Skin epidermis (tissue), 12 donors: ENCODE results near the gene HCFC1.
A peak's percentile ranks its signal among the peaks of the same experiment; 100 is the strongest.

Experiments
- H3K27ac ChIP-seq, 21 experiments: fragments of 200-600 bp; sonication (generic) in 11 of 21; one replicate each; pipeline ENCODE4 v1.5.0; 2020; ENCODE audit warnings: mild to moderate bottlenecking in 3 of 21, inconsistent platforms in 2 of 21, moderate library complexity in 2 of 21
- H3K4me3 ChIP-seq, 7 experiments: fragments of 200-600 bp; sonication (generic) in 2 of 7; one replicate each; pipeline ENCODE4 v1.5.0; 2020; ENCODE audit warnings: inconsistent platforms in 2 of 7, mild to moderate bottlenecking in 2 of 7, moderate library complexity in 1 of 7

HCFC1 gene

GRCh38 chrX:153948002-153948466, 23.6 kb downstream of the HCFC1 start:
- Histone ChIP-seq H3K4me3 (no peak overlapping the region), H3K27ac (peak overlapping the region in 2 of 21 experiments; percentile 8 to 13)

DNA sequence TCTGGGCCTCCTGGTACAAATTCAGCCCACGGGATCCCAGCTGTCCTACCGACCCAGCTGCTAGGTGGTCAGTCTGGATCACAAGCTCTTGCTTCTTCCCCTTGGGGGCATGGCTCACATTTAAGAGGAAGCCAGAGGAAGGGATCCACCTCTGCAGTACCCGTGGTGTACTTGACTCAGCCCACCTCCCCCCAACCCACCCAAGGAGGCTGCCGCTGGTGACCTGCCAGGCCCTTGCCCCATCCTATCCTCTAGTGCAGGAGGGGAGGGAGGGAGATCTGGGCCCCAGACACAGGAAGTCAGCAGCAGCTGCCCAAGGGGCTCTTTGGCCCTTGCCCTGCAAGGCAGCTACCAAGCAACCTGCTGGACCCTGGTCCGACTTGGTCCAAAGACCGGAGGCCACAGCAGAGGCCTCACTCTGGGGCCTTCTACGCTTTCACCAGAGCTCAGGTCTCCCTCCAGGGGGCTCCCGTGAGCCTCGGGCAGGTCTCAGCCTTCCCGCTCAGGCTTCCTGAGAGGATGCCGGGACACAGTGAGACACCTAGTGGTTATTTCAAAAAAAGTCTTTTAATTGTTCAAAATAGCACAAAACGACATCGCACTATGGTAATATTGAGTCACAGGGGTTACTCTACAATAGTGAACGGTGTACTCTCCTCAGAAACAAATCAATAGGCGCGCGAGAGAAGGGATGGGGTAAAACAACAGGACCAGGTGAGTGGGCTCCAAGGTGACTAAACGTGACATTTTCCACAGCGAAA, 24.4 kb downstream of the HCFC1 start:
- H3K4me3 ChIP-seq = no peak overlapping the region
- peak overlapping the region in 3 of 21 experiments; percentile 13 to 30 (median 26) for H3K27ac ChIP-seq

- H3K27ac ChIP-seq = no peak overlapping the region
Measured at GRCh38 chrX:153945956-153946943, 25.4 kb downstream of the HCFC1 start.

GRCh38 chrX:153944800-153945150, 26.8 kb downstream of the HCFC1 start:
- peak overlapping the region in 13 of 21 experiments; percentile 33 to 77 (median 64) for H3K27ac ChIP-seq
- H3K4me3 ChIP-seq = peak overlapping the region in 4 of 7 experiments; percentile 13 to 30 (median 26)

More at GRCh38 chrX:153945956-153946943, 25.4 kb downstream of the HCFC1 start:
- H3K4me3 ChIP-seq = no peak overlapping the region

- H3K4me3 ChIP-seq = peak within 1 kb of the TSS; percentile 7 to 30 (median 13)
- peak within 1 kb of the TSS in 19 of 21 experiments; percentile 39 to 77 (median 60) for H3K27ac ChIP-seq
Measured at GRCh38 chrX:153944140-153944799, 27.3 kb downstream of the HCFC1 start, which contains the start of gene RENBP. RENBP (minus strand) TSS chrX:153944643; CDS start chrX:153944610, 33 bp downstream.

- Histone ChIP-seq H3K4me3 (no peak overlapping the region), H3K27ac (peak overlapping the region in 4 of 21 experiments; percentile 28 to 58 (median 40))
Measured at GRCh38 chrX:153941336-153942252, 30.0 kb downstream of the HCFC1 start.

GRCh38 chrX:153939573-153939972, 32.0 kb downstream of the HCFC1 start:
- no peak overlapping the region for H3K4me3 ChIP-seq
- no peak overlapping the region for H3K27ac ChIP-seq

DNA sequence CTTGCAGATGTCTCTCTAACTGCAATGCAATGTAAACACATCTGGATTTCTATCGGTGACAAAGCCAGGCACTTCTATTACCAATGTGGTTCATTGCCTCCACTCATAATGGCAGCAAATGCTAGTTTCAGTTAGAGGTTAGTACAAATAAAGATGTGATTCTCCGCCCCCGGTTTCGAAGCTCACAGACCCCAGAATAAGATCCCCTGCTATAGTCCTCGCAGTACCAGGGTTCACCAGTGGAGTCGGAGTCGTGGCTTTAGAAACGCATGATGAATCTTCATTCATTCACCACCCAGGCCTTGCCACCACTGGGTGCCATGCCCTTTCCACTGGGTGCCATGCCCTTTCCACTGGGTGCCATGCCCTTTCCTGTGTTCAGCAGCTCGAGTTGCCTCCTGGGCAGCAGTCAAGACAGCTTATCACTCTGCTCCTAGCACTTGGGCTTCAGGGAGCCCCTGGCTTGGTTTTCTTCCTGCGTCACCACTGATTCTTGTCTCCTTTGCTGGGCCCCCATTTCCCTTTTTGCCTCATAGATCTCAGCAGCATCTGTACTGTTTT, 33.3 kb downstream of the HCFC1 start:
- no peak overlapping the region for H3K4me3 ChIP-seq
- no peak overlapping the region for H3K27ac ChIP-seq

GRCh38 chrX:153937056-153937455, 34.6 kb downstream of the HCFC1 start:
- Histone ChIP-seq H3K27ac (no peak overlapping the region), H3K4me3 (no peak overlapping the region)

- H3K4me3 ChIP-seq = peak overlapping the region; percentile 38 to 71 (median 63)
- peak overlapping the region in 7 of 21 experiments; percentile 44 to 87 (median 66) for H3K27ac ChIP-seq
Measured at GRCh38 chrX:153935326-153935851, 36.2 kb downstream of the HCFC1 start.

DNA sequence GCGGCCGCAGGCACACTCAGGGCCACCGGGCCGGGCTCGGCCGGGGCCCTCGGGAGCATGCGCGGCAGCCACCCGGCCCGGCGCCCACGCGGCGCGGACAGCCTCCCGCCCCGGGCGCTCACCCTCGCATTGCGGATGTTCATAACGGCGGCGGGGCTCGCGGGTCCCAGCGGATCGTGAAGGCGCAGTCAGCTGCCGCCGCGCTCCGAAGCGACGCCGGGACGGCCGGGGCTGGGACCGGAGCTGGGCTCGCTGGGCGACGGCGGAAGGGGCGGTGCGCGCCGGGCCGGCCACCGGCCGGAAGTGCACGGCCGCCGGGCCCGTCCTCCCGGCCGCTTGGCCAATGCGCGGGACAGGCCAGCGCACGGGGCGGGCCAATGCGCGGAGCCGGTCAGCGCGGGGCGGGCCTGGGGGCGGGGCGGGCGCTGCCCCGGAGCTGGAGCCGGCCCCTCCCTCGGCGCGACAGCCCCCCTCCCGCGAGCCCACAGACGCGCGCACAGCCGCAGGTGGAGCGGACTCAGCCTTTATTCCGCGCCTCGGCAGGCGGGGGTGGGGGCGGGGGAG, 36.8 kb downstream of the HCFC1 start, which contains the start of gene NAA10:
NAA10 (minus strand) TSS at position 276 of the 564 bp plus-strand sequence; CDS start at position 143, 133 bp downstream.
- Histone ChIP-seq H3K4me3 (peak within 1 kb of the TSS; percentile 52 to 71 (median 68)), H3K27ac (peak within 1 kb of the TSS in 20 of 21 experiments; percentile 13 to 87 (median 76))

DNA sequence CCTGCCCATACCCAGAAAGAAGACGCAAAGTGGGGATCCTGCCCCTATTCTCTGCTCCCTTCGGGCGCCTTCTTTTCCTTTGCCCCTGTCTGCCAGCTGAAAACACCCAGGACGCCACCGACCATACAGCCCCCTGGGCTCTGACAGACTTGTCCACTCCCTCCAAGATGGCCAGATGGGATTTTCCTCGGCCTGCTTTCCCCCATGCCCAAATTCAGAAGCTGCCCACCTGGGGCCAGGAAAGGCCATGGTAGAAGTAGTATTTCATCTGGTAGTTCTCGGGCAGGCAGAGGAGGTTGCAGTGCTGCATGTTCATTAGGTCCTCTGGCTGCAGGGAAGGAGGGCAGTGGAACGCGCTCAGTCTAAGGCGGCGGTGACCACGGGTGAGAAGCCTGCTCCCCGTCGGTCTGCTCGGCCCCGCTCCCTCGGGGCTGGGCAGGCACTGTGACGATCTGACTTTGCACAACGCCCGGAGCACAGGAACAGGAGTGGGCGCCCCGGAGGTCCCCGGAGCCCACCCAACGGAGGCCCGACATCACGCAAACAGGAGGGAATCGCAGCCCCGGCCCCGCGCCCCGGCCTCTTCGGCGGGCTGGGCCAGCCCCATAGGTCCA, 37.4 kb downstream of the HCFC1 start:
- Histone ChIP-seq H3K4me3 (peak overlapping the region; percentile 52 to 71 (median 68)), H3K27ac (peak overlapping the region in 20 of 21 experiments; percentile 13 to 87 (median 76))

- H3K27ac ChIP-seq = peak overlapping the region in 15 of 21 experiments; percentile 44 to 87 (median 78)
- H3K4me3 ChIP-seq = peak overlapping the region; percentile 52 to 71 (median 68)
Measured at GRCh38 chrX:153933748-153934147, 37.9 kb downstream of the HCFC1 start.

DNA sequence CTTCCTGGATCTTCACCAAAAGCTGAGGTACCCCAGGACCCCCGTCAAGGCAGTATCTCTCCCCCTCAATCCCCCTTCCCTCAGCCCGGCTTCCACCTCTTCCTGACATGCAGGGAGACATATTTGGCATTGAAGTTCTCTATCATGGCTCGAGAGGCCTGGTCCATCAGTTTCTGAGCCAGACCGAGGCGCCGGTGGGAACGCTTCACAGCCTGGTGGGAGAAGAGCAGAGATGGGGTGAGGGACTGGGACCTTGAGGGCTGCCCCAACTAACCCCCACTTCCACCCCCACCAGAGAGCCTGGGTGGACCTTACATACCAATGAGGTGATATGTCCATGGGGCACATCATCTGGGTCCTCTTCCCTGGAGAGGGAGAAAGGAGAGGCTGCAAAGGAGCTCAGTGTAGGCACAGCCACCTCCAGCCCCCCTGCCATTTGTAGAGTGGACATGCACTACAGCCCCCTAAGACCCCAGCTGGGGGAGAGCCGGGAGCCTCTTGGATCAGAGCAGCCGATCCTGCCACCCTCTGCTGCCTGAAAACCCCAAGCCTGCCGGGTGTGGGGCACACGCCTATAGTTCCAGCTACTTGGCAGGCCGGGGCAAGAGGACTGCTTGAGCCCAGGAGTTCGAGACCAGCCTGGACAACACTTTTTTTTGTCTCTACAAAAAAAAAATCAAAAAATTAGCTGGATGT, 39.2 kb downstream of the HCFC1 start:
- no peak overlapping the region for H3K4me3 ChIP-seq

DNA sequence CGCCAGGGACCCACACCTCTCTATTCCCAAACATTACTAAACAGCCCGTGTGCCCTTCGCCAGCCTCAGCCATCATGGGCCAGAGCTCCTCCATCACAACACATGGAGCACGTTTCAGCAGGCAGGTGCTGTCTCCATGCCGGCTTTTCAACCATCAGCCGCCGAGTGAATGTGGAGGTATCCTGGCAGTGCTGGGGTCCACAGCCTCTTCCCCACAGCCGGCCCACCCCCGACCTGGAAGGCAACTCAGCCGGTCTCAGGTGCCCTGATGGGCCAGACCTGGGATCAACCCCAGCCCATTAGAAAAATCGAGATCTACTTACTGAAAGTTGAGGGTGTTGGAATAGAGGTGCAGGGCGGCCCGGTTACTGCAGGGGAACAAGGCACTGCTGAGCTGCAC, 39.9 kb downstream of the HCFC1 start:
- Histone ChIP-seq H3K27ac (no peak overlapping the region), H3K4me3 (no peak overlapping the region)

More for the DNA sequence above, 39.2 kb downstream of the HCFC1 start:
- H3K27ac ChIP-seq = no peak overlapping the region

GRCh38 chrX:153931151-153931550, 40.5 kb downstream of the HCFC1 start:
- Histone ChIP-seq H3K4me3 (no peak overlapping the region), H3K27ac (no peak overlapping the region)
